Measurements from ENCODE around the gene TLNRD1.

The TLNRD1 gene

GRCh38 chr15:81049835-81050234 is 49.1 kb downstream of the TLNRD1 start:
- H3K27ac ChIP-seq (ENCODE audit: low read length), result no peak overlapping the region

GRCh38 chr15:81050259-81050658 is 49.5 kb downstream of the TLNRD1 start:
- Histone ChIP-seq H3K9me3 (ENCODE audit: control insufficient read depth in 1 of 2, low read length in 2 of 2) (no peaks in the 10 kb centered on the region), H3K27me3 (ENCODE audit: low read depth, low read length) (no peaks in the 10 kb centered on the region), H3K4me1 (ENCODE audit: control insufficient read depth in 1 of 2, insufficient read depth in 2 of 2, low read length in 2 of 2) (no peaks in the 10 kb centered on the region), H3K36me3 (ENCODE audit: control insufficient read depth in 1 of 2, insufficient read depth in 2 of 2, low read length in 2 of 2) (no peaks in the 10 kb centered on the region), H3K27ac (ENCODE audit: low read length) (no peak overlapping the region), H3K4me3 (ENCODE audit: low read depth in 1 of 2, low read length in 2 of 2) (no peak overlapping the region)

More at GRCh38 chr15:81049835-81050234, 49.1 kb downstream of the TLNRD1 start:
- Histone ChIP-seq H3K4me3 (ENCODE audit: low read depth in 1 of 2, low read length in 2 of 2) (no peak overlapping the region), H3K27me3 (ENCODE audit: low read depth, low read length) (no peaks in the 10 kb centered on the region), H3K4me1 (ENCODE audit: control insufficient read depth in 1 of 2, insufficient read depth in 2 of 2, low read length in 2 of 2) (no peaks in the 10 kb centered on the region), H3K9me3 (ENCODE audit: control insufficient read depth in 1 of 2, low read length in 2 of 2) (no peaks in the 10 kb centered on the region), H3K36me3 (ENCODE audit: control insufficient read depth in 1 of 2, insufficient read depth in 2 of 2, low read length in 2 of 2) (no peaks in the 10 kb centered on the region)

GRCh38 chr15:81050805-81051204 is 50.1 kb downstream of the TLNRD1 start:
- no peaks in the 10 kb centered on the region for H3K27me3 ChIP-seq (ENCODE audit: low read depth, low read length)
- no peak overlapping the region for H3K27ac ChIP-seq (ENCODE audit: low read length)
- H3K36me3 ChIP-seq (ENCODE audit: control insufficient read depth in 1 of 2, insufficient read depth in 2 of 2, low read length in 2 of 2), result no peaks in the 10 kb centered on the region
- no peaks in the 10 kb centered on the region for H3K4me1 ChIP-seq (ENCODE audit: control insufficient read depth in 1 of 2, insufficient read depth in 2 of 2, low read length in 2 of 2)
- H3K4me3 ChIP-seq (ENCODE audit: low read depth in 1 of 2, low read length in 2 of 2), result no peak overlapping the region
- no peaks in the 10 kb centered on the region for H3K9me3 ChIP-seq (ENCODE audit: control insufficient read depth in 1 of 2, low read length in 2 of 2)

GRCh38 chr15:81052046-81052445 is 51.3 kb downstream of the TLNRD1 start:
- Histone ChIP-seq H3K27me3 (ENCODE audit: low read depth, low read length) (no peaks in the 10 kb centered on the region), H3K9me3 (ENCODE audit: control insufficient read depth in 1 of 2, low read length in 2 of 2) (no peaks in the 10 kb centered on the region), H3K27ac (ENCODE audit: low read length) (no peak overlapping the region), H3K4me3 (ENCODE audit: low read depth in 1 of 2, low read length in 2 of 2) (no peak overlapping the region), H3K4me1 (ENCODE audit: control insufficient read depth in 1 of 2, insufficient read depth in 2 of 2, low read length in 2 of 2) (no peaks in the 10 kb centered on the region), H3K36me3 (ENCODE audit: control insufficient read depth in 1 of 2, insufficient read depth in 2 of 2, low read length in 2 of 2) (no peaks in the 10 kb centered on the region)

GRCh38 chr15:81053621-81054020 is 52.9 kb downstream of the TLNRD1 start:
- Histone ChIP-seq H3K4me1 (ENCODE audit: control insufficient read depth in 1 of 2, insufficient read depth in 2 of 2, low read length in 2 of 2) (no peaks in the 10 kb centered on the region), H3K36me3 (ENCODE audit: control insufficient read depth in 1 of 2, insufficient read depth in 2 of 2, low read length in 2 of 2) (no peaks in the 10 kb centered on the region), H3K9me3 (ENCODE audit: control insufficient read depth in 1 of 2, low read length in 2 of 2) (no peaks in the 10 kb centered on the region), H3K27me3 (ENCODE audit: low read depth, low read length) (no peaks in the 10 kb centered on the region), H3K27ac (ENCODE audit: low read length) (no peak overlapping the region), H3K4me3 (ENCODE audit: low read depth in 1 of 2, low read length in 2 of 2) (no peak overlapping the region)

- no peak overlapping the region for H3K4me3 ChIP-seq (ENCODE audit: low read depth in 1 of 2, low read length in 2 of 2)
- no peaks in the 10 kb centered on the region for H3K4me1 ChIP-seq (ENCODE audit: control insufficient read depth in 1 of 2, insufficient read depth in 2 of 2, low read length in 2 of 2)
- no peaks in the 10 kb centered on the region for H3K9me3 ChIP-seq (ENCODE audit: control insufficient read depth in 1 of 2, low read length in 2 of 2)
- no peak overlapping the region for H3K27ac ChIP-seq (ENCODE audit: low read length)
- H3K36me3 ChIP-seq (ENCODE audit: control insufficient read depth in 1 of 2, insufficient read depth in 2 of 2, low read length in 2 of 2), result no peaks in the 10 kb centered on the region
- no peaks in the 10 kb centered on the region for H3K27me3 ChIP-seq (ENCODE audit: low read depth, low read length)
Measured at GRCh38 chr15:81054236-81054635, 53.5 kb downstream of the TLNRD1 start.
